Calu3 (cell line): Measurements from ENCODE around the gene PRPF6. TPM values are rescaled to one million over a fixed set of nuclear protein-coding genes. Genes with fewer than 3 reads are reported as not detected.
"Not testable (repeated sequence)": the region's sequence is repeated elsewhere in the genome, so short reads cannot be mapped to it uniquely, and the experiment has no call there.

Experiments
- BruUV-seq: library from RNA; stranded (reverse); fragments of 400-500 nt; replicated peaks from 2 replicates; lab custom pipeline; 2021; lab: Mats Ljungman, UMichigan
- CTCF ChIA-PET: fragments of 300-600 bp; sonication (Branson Sonifier 250); formaldehyde crosslinking; loops from one replicate; lab custom pipeline; 2022; ENCODE audit warnings: antibody characterized with exemption; lab: Charles Lee
- DNase-seq: peaks from one replicate; pipeline ENCODE4 v3.0.0; 2022
- H3K27ac Mint-ChIP-seq: one replicate; pipeline ENCODE4 v1.8.0; 2022; ENCODE audit warnings: mixed read lengths; ENCODE audit not compliant: unreplicated experiment
- H3K27me3 Mint-ChIP-seq: one replicate; pipeline ENCODE4 v1.8.0; 2022; ENCODE audit warnings: mixed read lengths; ENCODE audit not compliant: unreplicated experiment
- H3K36me3 Mint-ChIP-seq: one replicate; pipeline ENCODE4 v1.8.0; 2022; ENCODE audit warnings: mild to moderate bottlenecking, moderate library complexity, mixed read lengths; ENCODE audit not compliant: insufficient read depth, unreplicated experiment
- H3K4me1 Mint-ChIP-seq: one replicate; pipeline ENCODE4 v1.8.0; 2022; ENCODE audit warnings: mild to moderate bottlenecking, low read depth, mixed read lengths; ENCODE audit not compliant: unreplicated experiment
- H3K4me3 Mint-ChIP-seq: one replicate; pipeline ENCODE4 v1.8.0; 2022; ENCODE audit warnings: mild to moderate bottlenecking, low read depth, moderate library complexity, mixed read lengths; ENCODE audit not compliant: unreplicated experiment
- H3K9me3 Mint-ChIP-seq: one replicate; pipeline ENCODE4 v1.8.0; 2022; ENCODE audit warnings: low read depth, mixed read lengths; ENCODE audit not compliant: unreplicated experiment
- CTCF ChIP-seq: fragments of 200-600 bp; IDR thresholded peaks from one replicate; pipeline ENCODE4 v1.8.0; 2022; ENCODE audit warnings: antibody characterized with exemption; ENCODE audit not compliant: unreplicated experiment
- intact Hi-C: fragments of 100-400 bp; cut with micrococcal nuclease; formaldehyde crosslinking; loops from one replicate; pipeline ENCODE4 v1.10.0; 2022; ENCODE audit not compliant: unreplicated experiment
- total RNA-seq: library from RNA; stranded (reverse); gene quantifications from 2 replicates; pipeline ENCODE4 v1.2.3, GENCODE V29; 2022

Gene PRPF6
- total RNA-seq, 1 experiment from 2014 or later = 113 TPM

GRCh38 chr20:63969838-63970713, 10.9 kb upstream of the PRPF6 start, which contains the start of gene ZNF512B:
TSS of gene ZNF512B (minus strand) at chr20:63969930. CDS start at chr20:63967950, 1,980 bp downstream.
- CTCF ChIA-PET = no interaction called here
- Mint-ChIP-seq H3K27ac (peak within 1 kb of the TSS; percentile 68), H3K36me3 (peaks cover 50% of the 10 kb centered on the region), H3K4me1 (peaks cover 37% of the 10 kb centered on the region), H3K4me3 (peak within 1 kb of the TSS; percentile 80), H3K27me3 (no peaks in the 10 kb centered on the region), H3K9me3 (no peaks in the 10 kb centered on the region)
- no peak for TF ChIP-seq CTCF
- intact Hi-C loops = loop anchor here (5.0 kb wide), 1 partner anchor 433 kb away; the partner anchor contains the start of gene PTK6
- DNase-seq = peak; percentile 90
- BruUV-seq = no TSS peak

- no peak for DNase-seq
- Mint-ChIP-seq H3K27ac (peak overlapping the region; percentile 31), H3K27me3 (no peaks in the 10 kb centered on the region), H3K4me1 (peaks cover 38% of the 10 kb centered on the region), H3K4me3 (peak overlapping the region; percentile 53), H3K9me3 (no peaks in the 10 kb centered on the region), H3K36me3 (peaks cover 49% of the 10 kb centered on the region)
- BruUV-seq = no TSS peak
- TF ChIP-seq CTCF = no peak
- intact Hi-C loops = loop anchor here (5.0 kb wide), 1 partner anchor 434 kb away; the partner anchor contains the start of gene PTK6
- CTCF ChIA-PET = interaction anchor here (0.6 to 0.7 kb wide), 2 partner anchors 547 to 720 kb away, joined by 6 to 12 read pairs; no protein-coding TSS in a partner anchor
Measured at GRCh38 chr20:63970714-63971431, 10.1 kb upstream of the PRPF6 start.

GRCh38 chr20:63971960-63972311, 9.0 kb upstream of the PRPF6 start:
- not testable (repeated sequence) for H3K9me3 Mint-ChIP-seq, H3K27me3 Mint-ChIP-seq, DNase-seq, H3K27ac Mint-ChIP-seq, BruUV-seq, H3K4me3 Mint-ChIP-seq
- intact Hi-C loops = loop anchor here (5.0 kb wide), 1 partner anchor 435 kb away; the partner anchor contains the start of gene PTK6
- peaks cover 56% of the 10 kb centered on the region for H3K36me3 Mint-ChIP-seq
- CTCF ChIA-PET = interaction anchor here (0.7 kb wide), 1 partner anchor 210 kb away, joined by 7 read pairs; no protein-coding TSS in a partner anchor
- peaks cover 38% of the 10 kb centered on the region for H3K4me1 Mint-ChIP-seq

GRCh38 chr20:63972312-63973159, 8.4 kb upstream of the PRPF6 start:
- no TSS peak for BruUV-seq
- CTCF ChIA-PET = interaction anchor here (0.7 to 2.6 kb wide), 2 partner anchors 210 to 434 kb away, joined by 7 to 31 read pairs; no protein-coding TSS in a partner anchor

More at GRCh38 chr20:63972312-63973159, 8.4 kb upstream of the PRPF6 start:
- H3K36me3 Mint-ChIP-seq = peaks cover 58% of the 10 kb centered on the region
- H3K4me1 Mint-ChIP-seq = peaks cover 41% of the 10 kb centered on the region
- no peak overlapping the region for H3K4me3 Mint-ChIP-seq
- no peak for DNase-seq
- intact Hi-C loops = loop anchor here (5.0 kb wide), 1 partner anchor 435 kb away; the partner anchor contains the start of gene PTK6
- H3K27ac Mint-ChIP-seq = peak overlapping the region; percentile 0
- H3K9me3 Mint-ChIP-seq = no peaks in the 10 kb centered on the region
- no peaks in the 10 kb centered on the region for H3K27me3 Mint-ChIP-seq
- TF ChIP-seq CTCF = no peak
